Natural killer cell (primary cell): Measurements from ENCODE around the gene MACF1. TPM values are rescaled to one million over a fixed set of nuclear protein-coding genes. Genes with fewer than 3 reads are reported as not detected.

Experiments
- ATAC-seq, 3 donors: fragments of 150-1000 bp in 2 of 3; fragments of 200-7000 bp in 1 of 3; cut with Tn5 transposase; 1 replicate in 1 of 3; 2 replicates in 2 of 3; pipeline ENCODE4 v1.10.0; 2021; ENCODE audit warnings: mild to moderate bottlenecking in 2 of 3, moderate library complexity in 2 of 3
- DNase-seq, 2 donors: peaks; one replicate each; pipeline versions ENCODE4 v3.0.0 to v3.0.0-alpha.2; 2013 to 2021; ENCODE audit warnings: mixed read lengths in 1 of 2
- H3K27ac ChIP-seq: one replicate; pipeline ENCODE4 v1.5.1; 2013; ENCODE audit warnings: mild to moderate bottlenecking, low read length
- H3K27me3 ChIP-seq: one replicate; pipeline ENCODE4 v1.6.1; 2013; ENCODE audit warnings: low read length; ENCODE audit not compliant: control insufficient read depth, insufficient read depth
- H3K36me3 ChIP-seq: one replicate; pipeline ENCODE4 v1.6.1; 2013; ENCODE audit warnings: low read length; ENCODE audit not compliant: control insufficient read depth, insufficient read depth
- H3K4me1 ChIP-seq: one replicate; pipeline ENCODE4 v1.6.1; 2013; ENCODE audit warnings: low read length; ENCODE audit not compliant: control insufficient read depth, insufficient read depth
- H3K4me3 ChIP-seq: one replicate; pipeline ENCODE4 v1.5.1; 2013; ENCODE audit warnings: low read length
- H3K9me3 ChIP-seq: one replicate; pipeline ENCODE4 v1.6.1; 2013; ENCODE audit warnings: low read length; ENCODE audit not compliant: control insufficient read depth, insufficient read depth
- H3K27ac Mint-ChIP-seq, 2 donors: one replicate each; pipeline ENCODE4 v1.8.0; 2022; ENCODE audit warnings: mild to moderate bottlenecking in 2 of 2, mixed read lengths in 2 of 2, moderate library complexity in 1 of 2
- H3K27me3 Mint-ChIP-seq, 2 donors: one replicate each; pipeline ENCODE4 v1.8.0; 2022; ENCODE audit warnings: low read depth in 2 of 2, mixed read lengths in 2 of 2
- H3K36me3 Mint-ChIP-seq: one replicate; pipeline ENCODE4 v1.8.0; 2022; ENCODE audit warnings: mixed read lengths
- H3K4me1 Mint-ChIP-seq, 2 donors: one replicate each; pipeline ENCODE4 v1.8.0; 2022; ENCODE audit warnings: mixed read lengths in 2 of 2
- H3K4me3 Mint-ChIP-seq: one replicate; pipeline ENCODE4 v1.8.0; 2022; ENCODE audit warnings: mild to moderate bottlenecking, moderate library complexity, mixed read lengths
- H3K9me3 Mint-ChIP-seq, 2 donors: one replicate each; pipeline ENCODE4 v1.8.0; 2022; ENCODE audit warnings: mixed read lengths in 2 of 2
- CTCF ChIP-seq: fragments of 200-600 bp; IDR thresholded peaks from one replicate; pipeline ENCODE4 v1.8.0; 2022; ENCODE audit warnings: antibody characterized with exemption
- WGBS: methylation state at CpG from one replicate; pipeline ENCODE4 v1.1.7; 2013; ENCODE audit warnings: missing lambda C conversion rate; ENCODE audit not compliant: insufficient coverage; 5-methylcytosine and 5-hydroxymethylcytosine counted together
- intact Hi-C: fragments of 100-400 bp; cut with micrococcal nuclease; formaldehyde crosslinking; loops from one replicate; pipeline ENCODE4 v1.14.2; 2022
- total RNA-seq, 4 donors: library from RNA; stranded (reverse); fragments of 120-200 nt in 1 of 4; gene quantifications; one replicate each; pipeline versions ENCODE4 v1.2.3 to v1.2.4, GENCODE V29; 2013 to 2022

MACF1 gene
- total RNA-seq, 3 donors from 2014 or later (not counting 1 experiment from before 2014, with no cell fraction given) = 752 to 811 (median 752) TPM

DNA sequence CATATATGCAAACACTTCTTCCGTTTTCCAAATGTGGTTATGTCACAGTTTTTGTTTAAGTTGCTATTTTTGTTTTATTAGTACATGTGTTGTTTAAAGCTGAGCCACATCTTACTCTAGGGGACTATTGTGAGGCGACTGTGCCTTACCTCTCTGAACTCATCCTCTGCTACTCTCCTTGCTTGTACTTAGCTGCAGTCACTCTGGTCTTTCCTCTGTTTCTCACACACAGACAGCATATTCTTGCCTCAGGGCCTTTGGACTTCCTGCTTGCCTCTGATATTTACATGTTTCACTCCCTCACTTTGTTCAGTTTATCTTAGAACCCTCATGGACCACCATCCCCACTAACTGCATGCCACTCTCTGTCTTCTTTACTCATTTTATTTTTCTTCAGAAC, 101.1 kb downstream of the MACF1 start:
- DNase-seq (no peak), ATAC-seq (no peak)
- Mint-ChIP-seq H3K27me3 (no peaks in the 10 kb centered on the region), H3K9me3 (no peaks in the 10 kb centered on the region), H3K4me3 (no peak overlapping the region), H3K27ac (peak overlapping the region; percentile 2 to 5), H3K36me3 (peaks cover 25% of the 10 kb centered on the region), H3K4me1 (peaks cover 0 to 9% of the 10 kb centered on the region in 2 donors)
- no peaks in the 10 kb centered on the region for H3K9me3 ChIP-seq
- no peak for TF ChIP-seq CTCF
- 85% methylated on average over 1 of the region's 2 CpGs for WGBS
- H3K27me3 ChIP-seq = no peaks in the 10 kb centered on the region
- H3K4me3 ChIP-seq = no peak overlapping the region
- intact Hi-C loops = no loop called here
- no peaks in the 10 kb centered on the region for H3K4me1 ChIP-seq
- no peak overlapping the region for H3K27ac ChIP-seq
- peaks cover 64% of the 10 kb centered on the region for H3K36me3 ChIP-seq

DNA sequence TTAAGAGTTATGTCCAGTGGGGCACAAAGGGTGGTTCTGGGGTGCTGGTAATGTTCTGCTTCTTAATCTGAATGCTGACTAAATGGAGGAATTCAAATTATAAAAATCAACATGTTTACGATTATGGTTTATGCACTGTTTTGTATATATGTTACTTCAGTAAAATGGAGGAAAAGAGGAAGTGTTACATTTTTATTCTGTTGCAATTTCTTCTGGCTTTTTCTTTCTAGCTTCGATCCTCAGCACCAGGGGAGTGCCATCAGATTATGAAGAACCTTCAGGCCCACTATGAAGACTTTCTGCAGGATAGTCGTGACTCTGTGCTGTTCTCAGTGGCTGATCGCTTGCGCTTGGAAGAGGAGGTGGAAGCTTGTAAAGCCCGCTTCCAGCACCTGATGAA, 105.5 kb downstream of the MACF1 start:
- Mint-ChIP-seq H3K27me3 (no peaks in the 10 kb centered on the region), H3K4me1 (peaks cover 6 to 15% of the 10 kb centered on the region in 2 donors), H3K9me3 (no peaks in the 10 kb centered on the region), H3K27ac (peak overlapping the region; percentile 11 to 69), H3K4me3 (no peak overlapping the region), H3K36me3 (peaks cover 41% of the 10 kb centered on the region)
- Histone ChIP-seq H3K27me3 (no peaks in the 10 kb centered on the region), H3K9me3 (no peaks in the 10 kb centered on the region), H3K4me1 (no peaks in the 10 kb centered on the region), H3K36me3 (peaks cover 74% of the 10 kb centered on the region), H3K27ac (no peak overlapping the region), H3K4me3 (no peak overlapping the region)
- ATAC-seq (no peak), DNase-seq (no peak)
- TF ChIP-seq CTCF = no peak
- 96% methylated on average over 6 of the region's 6 CpGs for WGBS
- intact Hi-C loops = no loop called here

- Histone ChIP-seq H3K27me3 (no peaks in the 10 kb centered on the region), H3K36me3 (peaks cover 75% of the 10 kb centered on the region), H3K27ac (no peak overlapping the region), H3K4me3 (no peak overlapping the region), H3K9me3 (no peaks in the 10 kb centered on the region), H3K4me1 (no peaks in the 10 kb centered on the region)
- H3K9me3 Mint-ChIP-seq = no peaks in the 10 kb centered on the region
- H3K4me1 Mint-ChIP-seq = peaks cover 6 to 17% of the 10 kb centered on the region in 2 donors
- ATAC-seq (no peak), DNase-seq (no peak)
- 97% methylated on average over 4 of the region's 4 CpGs for WGBS
- intact Hi-C loops = no loop called here
- no peak overlapping the region for H3K4me3 Mint-ChIP-seq
- peaks cover 47% of the 10 kb centered on the region for H3K36me3 Mint-ChIP-seq
- peak overlapping the region; percentile 11 to 69 for H3K27ac Mint-ChIP-seq
- TF ChIP-seq CTCF = no peak
- no peaks in the 10 kb centered on the region for H3K27me3 Mint-ChIP-seq
Observed at GRCh38 chr1:39310691-39311090, 106.2 kb downstream of the MACF1 start.

- Mint-ChIP-seq H3K9me3 (no peaks in the 10 kb centered on the region), H3K27ac (peak overlapping the region in 1 of 2 donors; percentile 52), H3K27me3 (no peaks in the 10 kb centered on the region), H3K4me3 (no peak overlapping the region), H3K36me3 (peaks cover 55% of the 10 kb centered on the region), H3K4me1 (peaks cover 6 to 10% of the 10 kb centered on the region in 2 donors)
- Histone ChIP-seq H3K36me3 (peaks cover 95% of the 10 kb centered on the region), H3K27me3 (no peaks in the 10 kb centered on the region), H3K4me1 (no peaks in the 10 kb centered on the region), H3K9me3 (no peaks in the 10 kb centered on the region), H3K27ac (no peak overlapping the region), H3K4me3 (no peak overlapping the region)
- no peak for TF ChIP-seq CTCF
- intact Hi-C loops = no loop called here
- 90% methylated on average over 7 of the region's 8 CpGs for WGBS
- ATAC-seq = no peak
- DNase-seq = no peak
Observed at GRCh38 chr1:39317111-39317510, 112.6 kb downstream of the MACF1 start.
